HFF-Myc (cell line): ENCODE results near the gene MATN1.

Experiments used
- DNase-seq: peaks from one replicate; pipeline ENCODE4 v3.0.0-alpha.2; 2011; ENCODE audit warnings: low read depth; ENCODE audit errors: extremely low read depth
- H3K4me3 ChIP-seq: replicated peaks from 2 replicates; pipeline ENCODE4 v1.5.1; 2011; ENCODE audit warnings: low read depth, mild to moderate bottlenecking, control low read depth, low read length
- TF ChIP-seq, protein P1 (sequence below): IDR thresholded peaks from 2 replicates; pipeline ENCODE4 v1.5.1; 2012; ENCODE audit warnings: mild to moderate bottlenecking, low read depth, low read length, control low read depth; ENCODE audit errors: missing control alignments

MATN1 gene

DNA sequence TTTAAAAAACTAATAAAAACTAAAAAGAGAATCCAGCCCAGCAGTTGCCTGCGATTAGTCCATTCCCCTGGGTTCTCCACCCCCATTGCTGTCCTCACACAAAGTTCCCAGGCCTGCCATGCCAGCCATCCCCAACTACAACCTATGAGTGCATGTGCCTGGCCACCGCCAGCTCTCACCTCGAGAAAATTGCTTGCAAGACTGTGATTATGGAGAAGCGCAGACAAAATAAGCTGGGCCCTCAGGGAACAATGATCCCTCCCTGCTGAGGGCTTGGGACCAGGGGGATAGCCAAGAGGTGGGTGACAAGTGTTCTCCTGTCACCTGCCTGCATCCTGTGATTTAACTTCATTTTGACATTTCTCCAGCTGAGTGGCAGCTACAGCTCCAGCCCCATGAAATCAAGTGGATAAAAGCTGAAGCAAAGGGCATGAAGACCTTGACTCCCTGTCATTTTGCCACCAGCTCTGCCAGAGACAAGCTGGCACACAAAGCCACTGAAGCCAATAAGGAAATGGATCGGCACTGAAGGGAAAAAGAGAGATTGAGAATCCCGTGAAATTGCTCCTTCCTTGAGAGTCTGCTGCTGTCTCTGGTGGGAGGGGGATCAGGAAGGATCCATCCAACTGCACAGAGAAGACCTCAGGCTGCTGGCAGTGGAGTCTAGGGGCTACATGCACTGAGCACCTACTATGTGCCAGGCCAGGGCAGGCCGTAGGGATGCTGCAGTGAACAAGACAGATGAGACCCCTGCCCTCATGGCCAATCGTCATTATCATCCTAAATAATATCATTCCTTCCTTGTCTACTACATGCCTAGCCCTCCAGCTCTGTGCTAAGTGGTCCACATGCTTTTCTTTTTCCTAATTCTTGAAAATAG, 40.7 kb downstream of the MATN1 start:
- TF ChIP-seq, protein P1, sequence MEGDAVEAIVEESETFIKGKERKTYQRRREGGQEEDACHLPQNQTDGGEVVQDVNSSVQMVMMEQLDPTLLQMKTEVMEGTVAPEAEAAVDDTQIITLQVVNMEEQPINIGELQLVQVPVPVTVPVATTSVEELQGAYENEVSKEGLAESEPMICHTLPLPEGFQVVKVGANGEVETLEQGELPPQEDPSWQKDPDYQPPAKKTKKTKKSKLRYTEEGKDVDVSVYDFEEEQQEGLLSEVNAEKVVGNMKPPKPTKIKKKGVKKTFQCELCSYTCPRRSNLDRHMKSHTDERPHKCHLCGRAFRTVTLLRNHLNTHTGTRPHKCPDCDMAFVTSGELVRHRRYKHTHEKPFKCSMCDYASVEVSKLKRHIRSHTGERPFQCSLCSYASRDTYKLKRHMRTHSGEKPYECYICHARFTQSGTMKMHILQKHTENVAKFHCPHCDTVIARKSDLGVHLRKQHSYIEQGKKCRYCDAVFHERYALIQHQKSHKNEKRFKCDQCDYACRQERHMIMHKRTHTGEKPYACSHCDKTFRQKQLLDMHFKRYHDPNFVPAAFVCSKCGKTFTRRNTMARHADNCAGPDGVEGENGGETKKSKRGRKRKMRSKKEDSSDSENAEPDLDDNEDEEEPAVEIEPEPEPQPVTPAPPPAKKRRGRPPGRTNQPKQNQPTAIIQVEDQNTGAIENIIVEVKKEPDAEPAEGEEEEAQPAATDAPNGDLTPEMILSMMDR, result no peak
- no peak overlapping the region for H3K4me3 ChIP-seq
- no peak for DNase-seq

DNA sequence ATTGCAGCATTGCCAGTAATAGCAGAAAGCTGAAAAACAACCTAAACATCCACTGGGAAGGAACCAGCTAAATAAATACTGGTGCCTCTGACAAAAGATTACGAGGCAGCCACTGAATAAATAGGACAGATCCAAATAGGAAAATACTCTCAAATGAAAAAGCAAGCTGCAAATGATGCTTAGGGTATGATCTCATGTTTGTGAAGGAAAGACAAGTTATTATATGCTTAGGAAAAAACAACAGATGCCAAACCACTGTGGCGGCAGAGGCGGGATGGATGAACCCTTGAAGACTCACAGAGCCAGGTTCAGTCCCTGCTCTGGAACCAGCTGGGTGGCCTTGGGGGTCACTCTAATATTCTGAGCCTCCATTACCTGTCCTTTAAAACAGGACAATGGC, 41.6 kb downstream of the MATN1 start:
- DNase-seq, result no peak
- H3K4me3 ChIP-seq, result no peak overlapping the region
- TF ChIP-seq, protein P1, result no peak

DNA sequence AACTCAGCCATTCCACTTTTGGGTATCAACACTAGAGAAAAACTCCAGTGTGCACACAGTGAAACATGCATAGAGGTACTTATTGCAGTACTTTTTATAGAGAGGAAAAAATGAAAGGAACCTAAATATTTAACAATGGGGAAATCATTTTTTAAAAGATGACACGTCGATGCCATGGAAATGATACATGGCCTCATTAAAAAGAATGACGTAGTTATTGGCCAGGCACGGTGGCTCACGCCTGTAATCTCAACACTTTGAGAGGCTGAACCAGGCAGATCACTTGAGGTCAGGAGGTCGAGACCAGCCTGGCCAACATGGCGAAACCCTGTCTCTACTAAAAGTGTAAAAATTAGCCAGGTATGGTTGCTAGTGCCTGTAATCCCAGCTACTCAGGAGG, 42.5 kb downstream of the MATN1 start:
- DNase-seq, result no peak
- no peak overlapping the region for H3K4me3 ChIP-seq
- TF ChIP-seq, protein P1, result no peak

DNA sequence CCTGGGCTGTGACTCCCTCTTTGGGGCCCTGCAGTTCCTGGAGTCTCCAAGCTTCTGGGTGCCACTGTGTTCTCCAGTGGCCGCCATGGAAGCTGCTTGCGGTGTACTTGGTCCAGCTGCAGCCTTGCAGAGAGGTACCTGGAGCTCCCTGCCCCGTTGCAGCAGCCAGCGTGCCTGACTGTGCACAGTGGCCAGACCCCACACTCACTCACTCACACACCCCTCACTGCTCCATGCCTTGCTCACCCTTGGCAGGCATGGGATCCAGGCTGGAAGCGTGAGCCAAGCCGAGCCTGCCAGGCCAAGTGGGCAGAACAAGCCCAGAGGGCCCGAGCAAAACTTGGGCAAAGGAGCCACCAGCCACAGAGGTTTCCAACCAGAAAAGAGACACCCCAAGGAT, 43.0 kb downstream of the MATN1 start:
- no peak overlapping the region for H3K4me3 ChIP-seq
- no peak for DNase-seq
- TF ChIP-seq, protein P1, result no peak

DNA sequence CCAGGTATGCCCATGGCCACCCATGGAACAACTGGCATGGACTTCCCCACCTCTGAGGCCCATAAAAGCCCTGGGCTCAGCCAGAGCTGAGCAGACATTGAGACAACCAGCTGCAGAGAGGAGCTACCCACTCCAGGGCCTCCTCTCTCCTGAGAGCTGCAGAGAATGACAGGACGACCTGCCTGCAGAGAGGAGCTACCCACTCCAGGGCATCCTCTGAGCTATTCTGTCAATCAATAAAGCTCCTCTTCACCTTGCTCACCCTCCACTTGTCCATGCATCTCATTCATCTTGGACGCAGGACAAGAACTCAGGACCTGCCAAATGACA, 43.4 kb downstream of the MATN1 start:
- no peak overlapping the region for H3K4me3 ChIP-seq
- TF ChIP-seq, protein P1, result no peak
- no peak for DNase-seq

DNA sequence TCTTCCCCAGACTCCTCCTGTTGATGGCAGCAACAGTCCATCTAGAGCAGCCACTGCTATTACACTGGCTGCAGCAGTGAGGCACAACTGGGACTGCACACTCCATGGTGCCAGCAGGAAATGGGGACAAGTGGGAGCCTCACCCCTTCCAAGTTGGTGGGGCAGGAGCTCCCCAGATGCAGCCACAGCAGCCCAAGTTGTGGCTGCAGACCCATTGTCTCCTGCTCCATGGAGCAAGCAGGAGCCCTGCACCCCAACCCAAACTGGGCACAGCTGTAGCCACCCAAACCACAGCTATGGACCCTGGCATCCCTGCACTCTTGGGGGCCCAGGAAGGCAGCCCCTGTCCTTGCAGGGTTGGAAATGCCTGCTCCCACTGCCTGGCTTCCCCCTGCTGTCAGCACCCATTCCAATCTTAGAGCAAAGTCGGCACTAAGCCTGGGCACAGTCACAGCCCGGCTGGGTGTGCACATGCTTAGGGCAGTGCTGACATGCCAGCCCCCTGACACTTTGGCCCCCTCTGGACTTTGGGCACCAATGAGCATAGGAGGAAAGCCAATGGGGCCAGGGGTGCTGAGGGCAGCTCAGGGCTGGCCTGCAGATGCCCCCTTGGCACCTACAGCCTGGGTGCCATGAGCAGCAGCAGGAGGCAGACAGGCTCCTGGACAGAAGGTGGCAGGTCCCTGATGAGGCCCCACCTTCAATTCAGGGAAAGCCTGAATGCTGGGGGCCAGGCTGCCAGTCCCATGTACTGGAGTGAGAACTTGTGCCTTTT, 44.0 kb downstream of the MATN1 start:
- no peak for DNase-seq
- no peak overlapping the region for H3K4me3 ChIP-seq
- TF ChIP-seq, protein P1, result no peak
